Measurements from ENCODE around the gene FOXP1.

- TF ChIP-seq CTCF (IDR thresholded peaks at IDR 0.05) (no peak), EZH2 (IDR thresholded peaks at IDR 0.05; ENCODE audit: borderline replicate concordance, insufficient read depth, low read depth, low read length, poor library complexity, severe bottlenecking) (no peak)
These were observed 154.5 kb downstream of the FOXP1 start for GRCh38 chr3:71428841-71429596.

Measured in B cell (primary cell).